Adipocyte (in vitro differentiated cells): ENCODE measurements around the gene ARHGEF28.

Experiments used
- DNase-seq: peaks from one replicate; pipeline ENCODE4 v3.0.0-alpha.2; 2015; ENCODE audit warnings: low read depth
- H3K27me3 ChIP-seq: replicated peaks from 2 replicates; pipeline ENCODE4 v1.7.0; 2013; ENCODE audit warnings: mild to moderate bottlenecking, low read length, moderate library complexity; ENCODE audit not compliant: control insufficient read depth, insufficient read depth
- H3K36me3 ChIP-seq: 2 replicates; pipeline ENCODE4 v1.7.0; 2013; ENCODE audit warnings: low read length, mild to moderate bottlenecking, moderate library complexity; ENCODE audit not compliant: control insufficient read depth, insufficient read depth, severe bottlenecking
- H3K4me1 ChIP-seq: 2 replicates; pipeline ENCODE4 v1.7.0; 2013; ENCODE audit warnings: mild to moderate bottlenecking, low read length, moderate library complexity; ENCODE audit not compliant: control insufficient read depth, insufficient read depth
- H3K4me3 ChIP-seq: 2 replicates; pipeline ENCODE4 v1.7.0; 2013; ENCODE audit warnings: mild to moderate bottlenecking, low read length, moderate library complexity
- H3K9ac ChIP-seq: 2 replicates; pipeline ENCODE4 v1.7.0; 2013; ENCODE audit warnings: mild to moderate bottlenecking, low read length, moderate library complexity
- H3K9me3 ChIP-seq: 2 replicates; pipeline ENCODE4 v1.7.0; 2013; ENCODE audit warnings: mild to moderate bottlenecking, low read length, moderate library complexity; ENCODE audit not compliant: control insufficient read depth

The ARHGEF28 gene

GRCh38 chr5:73748510-73749400 is 122.8 kb downstream of the ARHGEF28 start:
- DNase-seq: peak; percentile 42
- H3K9me3 ChIP-seq: peaks cover 6% of the 10 kb centered on the region
- peak overlapping the region; percentile 13 for H3K9ac ChIP-seq
- H3K27me3 ChIP-seq: no peaks in the 10 kb centered on the region
- peaks cover 22% of the 10 kb centered on the region for H3K4me1 ChIP-seq
- H3K36me3 ChIP-seq: no peaks in the 10 kb centered on the region
- peak overlapping the region; percentile 29 for H3K4me3 ChIP-seq

- Histone ChIP-seq H3K9me3 (peaks cover 6% of the 10 kb centered on the region), H3K4me1 (peaks cover 22% of the 10 kb centered on the region), H3K4me3 (no peak overlapping the region), H3K36me3 (no peaks in the 10 kb centered on the region), H3K9ac (peak overlapping the region; percentile 0), H3K27me3 (no peaks in the 10 kb centered on the region)
- DNase-seq: no peak
Measured at GRCh38 chr5:73749485-73750270, 123.7 kb downstream of the ARHGEF28 start.

GRCh38 chr5:73751254-73751914 is 125.4 kb downstream of the ARHGEF28 start:
- Histone ChIP-seq H3K4me3 (no peak overlapping the region), H3K4me1 (peaks cover 22% of the 10 kb centered on the region), H3K27me3 (no peaks in the 10 kb centered on the region), H3K9ac (no peak overlapping the region), H3K36me3 (no peaks in the 10 kb centered on the region), H3K9me3 (peaks cover 6% of the 10 kb centered on the region)
- no peak for DNase-seq

- H3K4me1 ChIP-seq: peaks cover 10% of the 10 kb centered on the region
- no peak overlapping the region for H3K4me3 ChIP-seq
- H3K27me3 ChIP-seq: no peaks in the 10 kb centered on the region
- no peaks in the 10 kb centered on the region for H3K36me3 ChIP-seq
- no peak for DNase-seq
- H3K9me3 ChIP-seq: no peaks in the 10 kb centered on the region
- no peak overlapping the region for H3K9ac ChIP-seq
Measured at GRCh38 chr5:73754254-73754653, 128.3 kb downstream of the ARHGEF28 start.

- H3K36me3 ChIP-seq: no peaks in the 10 kb centered on the region
- no peaks in the 10 kb centered on the region for H3K4me1 ChIP-seq
- no peak overlapping the region for H3K4me3 ChIP-seq
- H3K27me3 ChIP-seq: no peaks in the 10 kb centered on the region
- no peaks in the 10 kb centered on the region for H3K9me3 ChIP-seq
- DNase-seq: no peak
- H3K9ac ChIP-seq: no peak overlapping the region
Measured at GRCh38 chr5:73757416-73757815, 131.4 kb downstream of the ARHGEF28 start.

GRCh38 chr5:73759771-73760170 is 133.8 kb downstream of the ARHGEF28 start:
- H3K36me3 ChIP-seq: no peaks in the 10 kb centered on the region
- H3K9me3 ChIP-seq: no peaks in the 10 kb centered on the region
- H3K4me3 ChIP-seq: no peak overlapping the region
- H3K9ac ChIP-seq: no peak overlapping the region
- H3K27me3 ChIP-seq: no peaks in the 10 kb centered on the region
- H3K4me1 ChIP-seq: peaks cover 5% of the 10 kb centered on the region
- peak; percentile 49 for DNase-seq

GRCh38 chr5:73763300-73764032 is 137.5 kb downstream of the ARHGEF28 start:
- no peak overlapping the region for H3K9ac ChIP-seq
- peak; percentile 16 for DNase-seq
- H3K36me3 ChIP-seq: no peaks in the 10 kb centered on the region
- H3K27me3 ChIP-seq: no peaks in the 10 kb centered on the region
- H3K9me3 ChIP-seq: peaks cover 5% of the 10 kb centered on the region
- H3K4me3 ChIP-seq: no peak overlapping the region
- peaks cover 5% of the 10 kb centered on the region for H3K4me1 ChIP-seq

GRCh38 chr5:73764586-73764985 is 138.6 kb downstream of the ARHGEF28 start:
- H3K4me1 ChIP-seq: peaks cover 5% of the 10 kb centered on the region
- no peaks in the 10 kb centered on the region for H3K27me3 ChIP-seq
- no peak overlapping the region for H3K4me3 ChIP-seq
- DNase-seq: peak; percentile 66
- peaks cover 12% of the 10 kb centered on the region for H3K9me3 ChIP-seq
- no peaks in the 10 kb centered on the region for H3K36me3 ChIP-seq
- no peak overlapping the region for H3K9ac ChIP-seq

- Histone ChIP-seq H3K9ac (no peak overlapping the region), H3K9me3 (peaks cover 12% of the 10 kb centered on the region), H3K4me1 (peaks cover 5% of the 10 kb centered on the region), H3K36me3 (no peaks in the 10 kb centered on the region), H3K4me3 (no peak overlapping the region), H3K27me3 (no peaks in the 10 kb centered on the region)
- DNase-seq: peak; percentile 26
Measured at GRCh38 chr5:73764996-73765395, 139.0 kb downstream of the ARHGEF28 start.

- DNase-seq: no peak
- no peaks in the 10 kb centered on the region for H3K36me3 ChIP-seq
- peaks cover 5% of the 10 kb centered on the region for H3K4me1 ChIP-seq
- H3K9me3 ChIP-seq: peaks cover 12% of the 10 kb centered on the region
- H3K4me3 ChIP-seq: no peak overlapping the region
- H3K9ac ChIP-seq: no peak overlapping the region
- no peaks in the 10 kb centered on the region for H3K27me3 ChIP-seq
Measured at GRCh38 chr5:73766902-73767301, 140.9 kb downstream of the ARHGEF28 start.
